Right forelimb (tissue), 1 donor: ENCODE results near the gene ZNF845.
"Not testable (repeated sequence)": the region's sequence is repeated elsewhere in the genome, so short reads cannot be mapped to it uniquely, and the experiment has no call there.

Experiments
- DNase-seq: peaks from one replicate; pipeline ENCODE4 v3.0.0-alpha.2; 2018

The ZNF845 gene

GRCh38 chr19:53333463-53334449, at the start of gene ZNF845:
Gene ZNF845, plus strand, starts transcription at chr19:53333749. Its CDS starts 7,559 bp downstream, at chr19:53341308.
- peak; percentile 96 for DNase-seq

- no peak for DNase-seq
Observed at GRCh38 chr19:53285087-53285486, 48.5 kb upstream of the ZNF845 start.

GRCh38 chr19:53290758-53291549, 42.6 kb upstream of the ZNF845 start:
- no peak for DNase-seq

GRCh38 chr19:53294786-53295441, 38.6 kb upstream of the ZNF845 start:
- DNase-seq: no peak

GRCh38 chr19:53301341-53301740, 32.2 kb upstream of the ZNF845 start:
- DNase-seq: not testable (repeated sequence)

GRCh38 chr19:53308339-53308811, 25.2 kb upstream of the ZNF845 start:
- peak; percentile 49 for DNase-seq

- no peak for DNase-seq
Observed at GRCh38 chr19:53311044-53311443, 22.5 kb upstream of the ZNF845 start.

GRCh38 chr19:53311897-53312296, 21.7 kb upstream of the ZNF845 start:
- no peak for DNase-seq

- DNase-seq: peak; percentile 57
Observed at GRCh38 chr19:53328967-53329366, 4.6 kb upstream of the ZNF845 start.

GRCh38 chr19:53332484-53332883, 1.1 kb upstream of the ZNF845 start:
- no peak for DNase-seq

- DNase-seq: no peak
Observed at GRCh38 chr19:53333066-53333462, 485 bp upstream of the ZNF845 start.

GRCh38 chr19:53344403-53344802, 10.9 kb downstream of the ZNF845 start:
- not testable (repeated sequence) for DNase-seq

- no peak for DNase-seq
Observed at GRCh38 chr19:53355739-53356138, 22.2 kb downstream of the ZNF845 start.

- DNase-seq: no peak
Observed at GRCh38 chr19:53357821-53358581, 24.5 kb downstream of the ZNF845 start.

- DNase-seq: not testable (repeated sequence)
Observed at GRCh38 chr19:53360056-53360455, 26.5 kb downstream of the ZNF845 start.

GRCh38 chr19:53365134-53365898, 31.8 kb downstream of the ZNF845 start, which contains the start of gene ZNF525:
Gene ZNF525, plus strand, starts transcription at chr19:53365705. Its CDS starts 6,577 bp downstream, at chr19:53372282.
- DNase-seq: peak; percentile 90

GRCh38 chr19:53365899-53366493, 32.4 kb downstream of the ZNF845 start:
- no peak for DNase-seq

- DNase-seq: no peak
Observed at GRCh38 chr19:53372196-53372595, 38.6 kb downstream of the ZNF845 start.

GRCh38 chr19:53374288-53374687, 40.7 kb downstream of the ZNF845 start:
- DNase-seq: no peak

- no peak for DNase-seq
Observed at GRCh38 chr19:53374743-53375142, 41.2 kb downstream of the ZNF845 start.

- DNase-seq: no peak
Observed at GRCh38 chr19:53381376-53381775, 47.8 kb downstream of the ZNF845 start.
